Aorta (tissue), 5 donors: ENCODE results near the gene DGLUCY. TPM values are rescaled to one million over a fixed set of nuclear protein-coding genes. Genes with fewer than 3 reads are reported as not detected.
A peak's percentile ranks its signal among the peaks of the same experiment; 100 is the strongest.
"Not testable (repeated sequence)": the region's sequence is repeated elsewhere in the genome, so short reads cannot be mapped to it uniquely, and the experiment has no call there.

Source experiments
- ATAC-seq: fragments of 200-7000 bp; cut with Tn5 transposase; one replicate; pipeline ENCODE4 v1.9.1; 2022; ENCODE audit warnings: moderate library complexity; ENCODE audit not compliant: low FRiP score
- DNase-seq, 2 donors: peaks; one replicate each; pipeline ENCODE4 v3.0.0-alpha.2; 2020
- H3K27ac ChIP-seq, 2 donors: one replicate each; pipeline ENCODE4 v1.5.1; 2013; ENCODE audit warnings: low read length in 2 of 2, mild to moderate bottlenecking in 2 of 2, moderate library complexity in 2 of 2, control low read depth in 1 of 2, inconsistent platforms in 1 of 2, low read depth in 1 of 2
- H3K27me3 ChIP-seq, 2 donors: one replicate each; pipeline ENCODE4 v1.6.1; 2013; ENCODE audit warnings: control low read depth in 1 of 2, low read length in 1 of 2, mild to moderate bottlenecking in 1 of 2, moderate library complexity in 1 of 2; ENCODE audit not compliant: insufficient read depth in 2 of 2, control insufficient read depth in 1 of 2
- H3K36me3 ChIP-seq, 2 donors: one replicate each; pipeline ENCODE4 v1.6.1; 2013; ENCODE audit warnings: control low read depth in 1 of 2, low read length in 1 of 2, mild to moderate bottlenecking in 1 of 2; ENCODE audit not compliant: insufficient read depth in 2 of 2, control insufficient read depth in 1 of 2
- H3K4me1 ChIP-seq, 2 donors: one replicate each; pipeline ENCODE4 v1.6.1; 2013; ENCODE audit warnings: low read length in 2 of 2, control low read depth in 1 of 2, mild to moderate bottlenecking in 1 of 2, moderate library complexity in 1 of 2; ENCODE audit not compliant: insufficient read depth in 2 of 2, control insufficient read depth in 1 of 2
- H3K4me3 ChIP-seq, 2 donors: one replicate each; pipeline ENCODE4 v1.5.1; 2013; ENCODE audit warnings: low read length in 2 of 2, control low read depth in 1 of 2, mild to moderate bottlenecking in 1 of 2
- H3K9me3 ChIP-seq: one replicate; pipeline ENCODE4 v1.6.1; 2013; ENCODE audit warnings: mild to moderate bottlenecking, low read length; ENCODE audit not compliant: control insufficient read depth
- WGBS, 2 donors: extraction: QIAGEN DNeasy Blood & Tissue Kit; methylation state at CpG; one replicate each; pipeline ENCODE4 v1.1.7; 2013; 5-methylcytosine and 5-hydroxymethylcytosine counted together
- intact Hi-C, 2 donors: fragments of 100-400 bp; cut with DNase I; formaldehyde crosslinking; loops; one replicate each; pipeline versions ENCODE4 v1.14.2 to v1.15.0; 2022
- polyA plus RNA-seq, 2 donors: library from polyadenylated mRNA; stranded (reverse); fragments of 200-250 nt; gene quantifications; one replicate each; pipeline ENCODE4 v1.2.3, GENCODE V29; 2013
- total RNA-seq, 2 donors: library from RNA; stranded (reverse); fragmentation: NEBNext Ultra II Directional; extraction: Animal tissue kit (Norgen Biotek cat#: 25700); gene quantifications; one replicate each; pipeline ENCODE4 v1.2.1, GENCODE V29; 2021
- donor health status: healthy with polysubstance abuse.
- donor health status: Bipolar disorder and iron deficiency.
- donor health status: DM: no; HTN: no; CAD: no.
- donor health status: DM: no; HTN: no; CAD: no.
- donor health status: DM: yes; HTN: yes; CAD: no.

The DGLUCY gene
- total and polyA plus RNA-seq, 4 donors: 11.9 to 55.5 (median 19.3) TPM

- Histone ChIP-seq H3K36me3 (no peaks in the 10 kb centered on the region), H3K27me3 (no peaks in the 10 kb centered on the region), H3K4me1 (no peaks in the 10 kb centered on the region), H3K27ac (no peak overlapping the region), H3K4me3 (no peak overlapping the region), H3K9me3 (no peaks in the 10 kb centered on the region)
- intact Hi-C loops: no loop called here
- DNase-seq (no peak), ATAC-seq (no peak)
- 96 to 100% methylated on average over 2 of the region's 2 CpGs for WGBS, 2 donors
Measured at GRCh38 chr14:91263329-91263728, 149.5 kb downstream of the DGLUCY start.

- no peak for DNase-seq
- H3K4me3 ChIP-seq: peak overlapping the region in 1 of 2 donors; percentile 43
- intact Hi-C loops: no loop called here
- no peak overlapping the region for H3K27ac ChIP-seq
- no peaks in the 10 kb centered on the region for H3K9me3 ChIP-seq
- no peak for ATAC-seq
- 16 to 18% methylated on average over 57 to 69 of the region's 69 CpGs for WGBS, 2 donors
- H3K27me3 ChIP-seq: no peaks in the 10 kb centered on the region
- H3K36me3 ChIP-seq: no peaks in the 10 kb centered on the region
- no peaks in the 10 kb centered on the region for H3K4me1 ChIP-seq
Measured at GRCh38 chr14:91264151-91265150, 150.6 kb downstream of the DGLUCY start.

GRCh38 chr14:91265404-91265803 is 151.5 kb downstream of the DGLUCY start:
- 96 to 97% methylated on average over 7 of the region's 7 CpGs for WGBS, 2 donors
- no peaks in the 10 kb centered on the region for H3K4me1 ChIP-seq
- H3K27me3 ChIP-seq: no peaks in the 10 kb centered on the region
- intact Hi-C loops: no loop called here
- H3K36me3 ChIP-seq: no peaks in the 10 kb centered on the region
- H3K9me3 ChIP-seq: no peaks in the 10 kb centered on the region
- H3K27ac ChIP-seq: no peak overlapping the region
- no peak for DNase-seq
- H3K4me3 ChIP-seq: no peak overlapping the region
- ATAC-seq: no peak

- ATAC-seq, H3K36me3 ChIP-seq, H3K9me3 ChIP-seq, H3K27me3 ChIP-seq, DNase-seq, intact Hi-C loops, H3K4me3 ChIP-seq, H3K4me1 ChIP-seq, H3K27ac ChIP-seq: not testable (repeated sequence)
- WGBS, 2 donors: 97% methylated on average over 15 of the region's 15 CpGs
Measured at GRCh38 chr14:91266276-91266675, 152.4 kb downstream of the DGLUCY start.

GRCh38 chr14:91267965-91268437 is 154.1 kb downstream of the DGLUCY start:
- H3K27ac ChIP-seq: no peak overlapping the region
- WGBS, 2 donors: 96 to 97% methylated on average over 7 of the region's 7 CpGs
- no peaks in the 10 kb centered on the region for H3K36me3 ChIP-seq
- no peaks in the 10 kb centered on the region for H3K4me1 ChIP-seq
- intact Hi-C loops: no loop called here
- ATAC-seq: no peak
- no peak for DNase-seq
- no peak overlapping the region for H3K4me3 ChIP-seq
- H3K9me3 ChIP-seq: no peaks in the 10 kb centered on the region
- no peaks in the 10 kb centered on the region for H3K27me3 ChIP-seq

- no peaks in the 10 kb centered on the region for H3K27me3 ChIP-seq
- intact Hi-C loops: no loop called here
- WGBS, 2 donors: 46 to 49% methylated on average over 23 to 24 of the region's 24 CpGs
- no peaks in the 10 kb centered on the region for H3K4me1 ChIP-seq
- ATAC-seq: peak; percentile 39
- no peak for DNase-seq
- no peak overlapping the region for H3K27ac ChIP-seq
- no peaks in the 10 kb centered on the region for H3K9me3 ChIP-seq
- no peak overlapping the region for H3K4me3 ChIP-seq
- no peaks in the 10 kb centered on the region for H3K36me3 ChIP-seq
Measured at GRCh38 chr14:91269076-91269991, 155.5 kb downstream of the DGLUCY start.

- H3K36me3 ChIP-seq: no peaks in the 10 kb centered on the region
- intact Hi-C loops: no loop called here
- H3K4me3 ChIP-seq: no peak overlapping the region
- H3K9me3 ChIP-seq: no peaks in the 10 kb centered on the region
- no peaks in the 10 kb centered on the region for H3K4me1 ChIP-seq
- 93 to 94% methylated on average over 6 of the region's 6 CpGs for WGBS, 2 donors
- no peak overlapping the region for H3K27ac ChIP-seq
- no peak for ATAC-seq
- no peak for DNase-seq
- no peaks in the 10 kb centered on the region for H3K27me3 ChIP-seq
Measured at GRCh38 chr14:91270188-91270587, 156.3 kb downstream of the DGLUCY start.

- H3K27ac ChIP-seq: no peak overlapping the region
- H3K27me3 ChIP-seq: no peaks in the 10 kb centered on the region
- WGBS, 2 donors: 75 to 77% methylated on average over 5 to 8 of the region's 8 CpGs
Measured at GRCh38 chr14:91270619-91271018, 156.7 kb downstream of the DGLUCY start.

More at GRCh38 chr14:91270619-91271018, 156.7 kb downstream of the DGLUCY start:
- no peak for DNase-seq
- ATAC-seq: no peak
- Histone ChIP-seq H3K9me3 (no peaks in the 10 kb centered on the region), H3K36me3 (no peaks in the 10 kb centered on the region), H3K4me3 (no peak overlapping the region), H3K4me1 (no peaks in the 10 kb centered on the region)
- intact Hi-C loops: no loop called here
